ENCODE data around the gene POM121L2.

- TF ChIP-seq, protein P1, sequence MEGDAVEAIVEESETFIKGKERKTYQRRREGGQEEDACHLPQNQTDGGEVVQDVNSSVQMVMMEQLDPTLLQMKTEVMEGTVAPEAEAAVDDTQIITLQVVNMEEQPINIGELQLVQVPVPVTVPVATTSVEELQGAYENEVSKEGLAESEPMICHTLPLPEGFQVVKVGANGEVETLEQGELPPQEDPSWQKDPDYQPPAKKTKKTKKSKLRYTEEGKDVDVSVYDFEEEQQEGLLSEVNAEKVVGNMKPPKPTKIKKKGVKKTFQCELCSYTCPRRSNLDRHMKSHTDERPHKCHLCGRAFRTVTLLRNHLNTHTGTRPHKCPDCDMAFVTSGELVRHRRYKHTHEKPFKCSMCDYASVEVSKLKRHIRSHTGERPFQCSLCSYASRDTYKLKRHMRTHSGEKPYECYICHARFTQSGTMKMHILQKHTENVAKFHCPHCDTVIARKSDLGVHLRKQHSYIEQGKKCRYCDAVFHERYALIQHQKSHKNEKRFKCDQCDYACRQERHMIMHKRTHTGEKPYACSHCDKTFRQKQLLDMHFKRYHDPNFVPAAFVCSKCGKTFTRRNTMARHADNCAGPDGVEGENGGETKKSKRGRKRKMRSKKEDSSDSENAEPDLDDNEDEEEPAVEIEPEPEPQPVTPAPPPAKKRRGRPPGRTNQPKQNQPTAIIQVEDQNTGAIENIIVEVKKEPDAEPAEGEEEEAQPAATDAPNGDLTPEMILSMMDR (IDR thresholded peaks at IDR 0.05): no peak
- TF ChIP-seq POLR2A (IDR thresholded peaks at IDR 0.05): no peak
Observed at GRCh38 chr6:27280540-27281000, 31.5 kb downstream of the POM121L2 start.

Measured in suprapubic skin (tissue), 3 donors.